Measurements from ENCODE around the gene NUP210L. TPM values are rescaled to one million over a fixed set of nuclear protein-coding genes. Genes with fewer than 3 reads are reported as not detected.

Gene NUP210L
- total and polyA plus RNA-seq, 9 of the 15 experiments (the other 6 are each of a cell fraction or from before 2014, with no cell fraction given) = 0.01 to 0.04 TPM; not detected in 7

DNA sequence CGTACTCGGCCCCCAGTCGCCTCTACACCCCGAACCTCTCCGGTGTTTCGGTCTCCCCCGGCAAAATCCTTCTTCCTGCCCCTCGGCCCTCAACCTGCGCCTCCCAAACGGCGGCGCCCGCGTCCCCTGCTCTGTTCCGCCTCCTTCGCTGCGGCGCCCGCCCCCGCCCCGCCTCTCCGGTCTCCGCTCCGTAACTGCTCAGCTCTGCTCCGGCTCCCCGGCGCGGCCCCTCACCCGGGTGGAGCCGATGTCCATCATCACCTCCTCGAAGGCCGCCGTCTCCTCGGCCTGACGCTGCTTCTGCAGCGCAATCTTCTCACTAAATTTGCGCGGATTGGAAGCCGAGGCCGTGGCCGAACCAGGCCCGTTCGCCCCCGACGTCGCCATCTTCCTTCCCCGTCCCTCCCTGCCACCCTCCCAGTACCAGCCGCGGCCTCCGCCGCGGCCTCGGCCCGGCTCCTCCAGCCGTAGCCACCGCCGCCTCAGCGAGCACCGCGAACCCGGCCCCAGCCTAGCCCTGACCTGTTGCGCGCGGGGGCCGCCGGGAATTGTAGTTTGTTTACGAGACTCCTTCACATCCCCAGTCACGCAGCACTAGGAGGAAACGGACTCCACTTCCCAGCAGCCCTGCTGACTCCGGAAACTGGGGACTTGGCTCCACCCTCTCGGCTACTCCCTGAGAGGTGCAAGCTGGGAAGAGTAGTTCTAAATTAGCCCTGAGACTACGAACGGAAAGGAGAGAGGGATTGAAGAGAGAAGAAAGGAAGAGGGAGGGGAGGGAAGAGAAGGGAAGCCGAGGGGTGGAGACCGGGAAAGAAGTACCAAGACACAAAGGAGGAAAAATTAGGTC, 196.5 kb downstream of the NUP210L start, which contains the start of gene CRTC2 (continued):
- TF ChIP-seq, protein P1, sequence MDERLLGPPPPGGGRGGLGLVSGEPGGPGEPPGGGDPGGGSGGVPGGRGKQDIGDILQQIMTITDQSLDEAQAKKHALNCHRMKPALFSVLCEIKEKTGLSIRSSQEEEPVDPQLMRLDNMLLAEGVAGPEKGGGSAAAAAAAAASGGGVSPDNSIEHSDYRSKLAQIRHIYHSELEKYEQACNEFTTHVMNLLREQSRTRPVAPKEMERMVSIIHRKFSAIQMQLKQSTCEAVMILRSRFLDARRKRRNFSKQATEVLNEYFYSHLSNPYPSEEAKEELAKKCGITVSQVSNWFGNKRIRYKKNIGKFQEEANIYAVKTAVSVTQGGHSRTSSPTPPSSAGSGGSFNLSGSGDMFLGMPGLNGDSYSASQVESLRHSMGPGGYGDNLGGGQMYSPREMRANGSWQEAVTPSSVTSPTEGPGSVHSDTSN (CRISPR knock-in tag; IDR thresholded peaks at IDR 0.05; ENCODE audit: low read depth) = no peak
- TF ChIP-seq, protein P1 (tag; conservative IDR thresholded peaks at IDR 0.05; ENCODE audit: low read depth) = no peak
- TF ChIP-seq NFATC3 (IDR thresholded peaks at IDR 0.05) (no peak), NUFIP1 (IDR thresholded peaks at IDR 0.05; ENCODE audit: partially characterized antibody) (no peak), CBX8 (IDR thresholded peaks at IDR 0.05; ENCODE audit: borderline replicate concordance, extremely low read depth, low read depth, low read length, poor library complexity, severe bottlenecking) (no peak), FOS (IDR thresholded peaks at IDR 0.05; ENCODE audit: extremely low read depth, insufficient read length) (no peak), NR2F6 (CRISPR knock-in tag; IDR thresholded peaks at IDR 0.05) (no peak), FOXM1 (IDR thresholded peaks at IDR 0.05; ENCODE audit: low read depth) (no peak), FOXM1 (CRISPR knock-in tag; IDR thresholded peaks at IDR 0.05; ENCODE audit: low read depth) (no peak)
- TF ChIP-seq, protein P2, sequence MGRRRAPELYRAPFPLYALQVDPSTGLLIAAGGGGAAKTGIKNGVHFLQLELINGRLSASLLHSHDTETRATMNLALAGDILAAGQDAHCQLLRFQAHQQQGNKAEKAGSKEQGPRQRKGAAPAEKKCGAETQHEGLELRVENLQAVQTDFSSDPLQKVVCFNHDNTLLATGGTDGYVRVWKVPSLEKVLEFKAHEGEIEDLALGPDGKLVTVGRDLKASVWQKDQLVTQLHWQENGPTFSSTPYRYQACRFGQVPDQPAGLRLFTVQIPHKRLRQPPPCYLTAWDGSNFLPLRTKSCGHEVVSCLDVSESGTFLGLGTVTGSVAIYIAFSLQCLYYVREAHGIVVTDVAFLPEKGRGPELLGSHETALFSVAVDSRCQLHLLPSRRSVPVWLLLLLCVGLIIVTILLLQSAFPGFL (CRISPR knock-in tag; IDR thresholded peaks at IDR 0.05) = no peak
- TF ChIP-seq, protein P3, sequence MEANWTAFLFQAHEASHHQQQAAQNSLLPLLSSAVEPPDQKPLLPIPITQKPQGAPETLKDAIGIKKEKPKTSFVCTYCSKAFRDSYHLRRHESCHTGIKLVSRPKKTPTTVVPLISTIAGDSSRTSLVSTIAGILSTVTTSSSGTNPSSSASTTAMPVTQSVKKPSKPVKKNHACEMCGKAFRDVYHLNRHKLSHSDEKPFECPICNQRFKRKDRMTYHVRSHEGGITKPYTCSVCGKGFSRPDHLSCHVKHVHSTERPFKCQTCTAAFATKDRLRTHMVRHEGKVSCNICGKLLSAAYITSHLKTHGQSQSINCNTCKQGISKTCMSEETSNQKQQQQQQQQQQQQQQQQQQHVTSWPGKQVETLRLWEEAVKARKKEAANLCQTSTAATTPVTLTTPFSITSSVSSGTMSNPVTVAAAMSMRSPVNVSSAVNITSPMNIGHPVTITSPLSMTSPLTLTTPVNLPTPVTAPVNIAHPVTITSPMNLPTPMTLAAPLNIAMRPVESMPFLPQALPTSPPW (CRISPR knock-in tag; IDR thresholded peaks at IDR 0.05) = peak; percentile 78
- TF ChIP-seq, protein P4, sequence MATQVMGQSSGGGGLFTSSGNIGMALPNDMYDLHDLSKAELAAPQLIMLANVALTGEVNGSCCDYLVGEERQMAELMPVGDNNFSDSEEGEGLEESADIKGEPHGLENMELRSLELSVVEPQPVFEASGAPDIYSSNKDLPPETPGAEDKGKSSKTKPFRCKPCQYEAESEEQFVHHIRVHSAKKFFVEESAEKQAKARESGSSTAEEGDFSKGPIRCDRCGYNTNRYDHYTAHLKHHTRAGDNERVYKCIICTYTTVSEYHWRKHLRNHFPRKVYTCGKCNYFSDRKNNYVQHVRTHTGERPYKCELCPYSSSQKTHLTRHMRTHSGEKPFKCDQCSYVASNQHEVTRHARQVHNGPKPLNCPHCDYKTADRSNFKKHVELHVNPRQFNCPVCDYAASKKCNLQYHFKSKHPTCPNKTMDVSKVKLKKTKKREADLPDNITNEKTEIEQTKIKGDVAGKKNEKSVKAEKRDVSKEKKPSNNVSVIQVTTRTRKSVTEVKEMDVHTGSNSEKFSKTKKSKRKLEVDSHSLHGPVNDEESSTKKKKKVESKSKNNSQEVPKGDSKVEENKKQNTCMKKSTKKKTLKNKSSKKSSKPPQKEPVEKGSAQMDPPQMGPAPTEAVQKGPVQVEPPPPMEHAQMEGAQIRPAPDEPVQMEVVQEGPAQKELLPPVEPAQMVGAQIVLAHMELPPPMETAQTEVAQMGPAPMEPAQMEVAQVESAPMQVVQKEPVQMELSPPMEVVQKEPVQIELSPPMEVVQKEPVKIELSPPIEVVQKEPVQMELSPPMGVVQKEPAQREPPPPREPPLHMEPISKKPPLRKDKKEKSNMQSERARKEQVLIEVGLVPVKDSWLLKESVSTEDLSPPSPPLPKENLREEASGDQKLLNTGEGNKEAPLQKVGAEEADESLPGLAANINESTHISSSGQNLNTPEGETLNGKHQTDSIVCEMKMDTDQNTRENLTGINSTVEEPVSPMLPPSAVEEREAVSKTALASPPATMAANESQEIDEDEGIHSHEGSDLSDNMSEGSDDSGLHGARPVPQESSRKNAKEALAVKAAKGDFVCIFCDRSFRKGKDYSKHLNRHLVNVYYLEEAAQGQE (IDR thresholded peaks at IDR 0.05; ENCODE audit: borderline replicate concordance) = no peak
- TF ChIP-seq, protein P4 (CRISPR knock-in tag; IDR thresholded peaks at IDR 0.05; ENCODE audit: low read depth) = peak; percentile 63; the same call in 1 of the 2 replicates

Data from K562 (cell line).